GM12878 (cell line): ENCODE measurements around the gene ASH1L. TPM values are rescaled to one million over a fixed set of nuclear protein-coding genes. Genes with fewer than 3 reads are reported as not detected.

Experiments
- ATAC-seq: fragments of 200-7000 bp; cut with Tn5 transposase; 3 replicates; pipeline ENCODE4 v1.9.1; 2020; ENCODE audit warnings: mild to moderate bottlenecking, moderate library complexity
- BruUV-seq: library from RNA; stranded (reverse); fragments of 400-500 nt; replicated peaks from 2 replicates; lab custom pipeline; 2021; lab: Mats Ljungman, UMichigan
- CTCF ChIA-PET: fragments of 300-600 bp; sonication (Branson Sonifier 250); formaldehyde crosslinking; extraction: SDS; loops from one replicate; lab custom pipeline; 2021; ENCODE audit warnings: inconsistent platforms; lab: Yijun Ruan, JAX
- POLR2A ChIA-PET: fragments of 350-600 bp; formaldehyde crosslinking; extraction: SDS; loops from one replicate; lab custom pipeline; 2021; ENCODE audit warnings: inconsistent platforms; lab: Charles Lee
- RAD21 ChIA-PET: fragments of 300-600 bp; sonication (Branson Sonifier 250); formaldehyde crosslinking; loops from one replicate; lab custom pipeline; 2023; ENCODE audit warnings: antibody characterized with exemption; ENCODE audit not compliant: unreplicated experiment; lab: Charles Lee
- SMC1A ChIA-PET: fragments of 300-600 bp; sonication (Branson Sonifier 250); formaldehyde crosslinking; loops from one replicate; lab custom pipeline; 2023; ENCODE audit not compliant: unreplicated experiment, uncharacterized antibody; lab: Charles Lee
- DNase-seq: peaks from one replicate; pipeline ENCODE4 v3.0.0-alpha.2; 2011; ENCODE audit warnings: low read depth, low spot score
- FAIRE-seq: peaks from 3 replicates; lab custom pipeline; 2011; peaks lifted over from hg19 to GRCh38; lab: Jason Lieb, UNC
- H2AFZ ChIP-seq: 2 replicates; pipeline ENCODE4 v1.6.0; 2011; ENCODE audit warnings: low read depth, low read length, control low read depth; ENCODE audit not compliant: control insufficient read depth
- H3K27ac ChIP-seq: 2 replicates; pipeline ENCODE4 v1.5.1; 2011; ENCODE audit warnings: control low read depth; ENCODE audit not compliant: control insufficient read depth, insufficient read depth
- H3K27me3 ChIP-seq, 2 experiments: replicated peaks in 1 of 2; 2 replicates each; pipeline versions ENCODE4 v1.6.0 to v1.6.1; 2011; ENCODE audit warnings: low read length in 1 of 2; ENCODE audit not compliant: control insufficient read depth in 2 of 2, insufficient read depth in 2 of 2
- H3K36me3 ChIP-seq, 2 experiments: 2 replicates each; pipeline ENCODE4 v1.5.1; 2011; ENCODE audit warnings: low read length in 1 of 2; ENCODE audit not compliant: control insufficient read depth in 2 of 2, insufficient read depth in 2 of 2
- H3K4me1 ChIP-seq: 2 replicates; pipeline ENCODE4 v1.6.1; 2011; ENCODE audit warnings: mild to moderate bottlenecking, low read length, moderate library complexity, mixed read lengths; ENCODE audit not compliant: control insufficient read depth, insufficient read depth
- H3K4me2 ChIP-seq: 2 replicates; pipeline ENCODE4 v1.6.0; 2011; ENCODE audit warnings: control low read depth; ENCODE audit not compliant: control insufficient read depth, insufficient read depth
- H3K4me3 ChIP-seq: fragments of 200-600 bp; sonication (generic); 2 replicates; pipeline ENCODE4 v1.5.1; 2016
- H3K79me2 ChIP-seq: 2 replicates; pipeline ENCODE4 v1.6.0; 2011; ENCODE audit warnings: low read length; ENCODE audit not compliant: control insufficient read depth, insufficient read depth
- H3K9ac ChIP-seq: 2 replicates; pipeline ENCODE4 v1.8.0; 2011; ENCODE audit warnings: low read length, control low read depth, mixed read lengths; ENCODE audit not compliant: control insufficient read depth, insufficient read depth
- H3K9me3 ChIP-seq: replicated peaks from 3 replicates; pipeline ENCODE4 v1.5.1; 2011; ENCODE audit warnings: mild to moderate bottlenecking, low read length; ENCODE audit not compliant: control insufficient read depth, insufficient read depth
- H4K20me1 ChIP-seq: 2 replicates; pipeline ENCODE4 v1.6.0; 2011; ENCODE audit not compliant: control insufficient read depth, insufficient read depth
- ASH2L ChIP-seq: fragments of 300-600, 200-600 bp; sonication (generic); IDR thresholded peaks from 2 replicates; pipeline ENCODE4 v1.6.1; 2017; ENCODE audit warnings: low read depth, mild to moderate bottlenecking, borderline replicate concordance
- BACH1 ChIP-seq: fragments of 450-650 bp; IDR thresholded peaks from 2 replicates; pipeline ENCODE4 v1.6.1; 2017; ENCODE audit warnings: mild to moderate bottlenecking, borderline replicate concordance
- BCL11A ChIP-seq: IDR thresholded peaks from 2 replicates; pipeline ENCODE4 v1.6.1; 2011; ENCODE audit warnings: low read depth, low read length
- BMI1 ChIP-seq: fragments of 450-650 bp; IDR thresholded peaks from 2 replicates; pipeline ENCODE4 v1.6.1; 2016; ENCODE audit warnings: mild to moderate bottlenecking, moderate library complexity, borderline replicate concordance
- FOS ChIP-seq: IDR thresholded peaks from 3 replicates; pipeline ENCODE4 v1.6.1; 2011; ENCODE audit warnings: borderline replicate concordance; ENCODE audit not compliant: insufficient read length; ENCODE audit errors: extremely low read depth
- KDM1A ChIP-seq: fragments of 200-600 bp; sonication (generic); IDR thresholded peaks from 2 replicates; pipeline ENCODE4 v1.6.1; 2016; ENCODE audit warnings: borderline replicate concordance
- MYB ChIP-seq: fragments of 150-350 bp; IDR thresholded peaks from 2 replicates; pipeline ENCODE4 v1.6.1; 2014; ENCODE audit warnings: mild to moderate bottlenecking, low read depth, low read length, borderline replicate concordance
- NR2F1 ChIP-seq: fragments of 450-650 bp; conservative IDR thresholded peaks from 2 replicates; pipeline ENCODE4 v1.6.1; 2017; ENCODE audit warnings: mild to moderate bottlenecking
- POLR2A ChIP-seq: IDR thresholded peaks from 2 replicates; pipeline ENCODE4 v1.6.1; 2011; ENCODE audit warnings: low read depth, mild to moderate bottlenecking, low read length
- RELA ChIP-seq: fragments of 450-650 bp; IDR thresholded peaks from 2 replicates; pipeline ENCODE4 v1.8.0; 2014; ENCODE audit warnings: borderline replicate concordance; ENCODE audit not compliant: partially characterized antibody
- SIN3A ChIP-seq: IDR thresholded peaks from 2 replicates; pipeline ENCODE4 v1.6.1; 2012; ENCODE audit warnings: low read depth, low read length, improper control_type of control experiment
- TCF12 ChIP-seq: IDR thresholded peaks from 2 replicates; pipeline ENCODE4 v1.6.1; 2011; ENCODE audit warnings: low read depth, mild to moderate bottlenecking, low read length
- TCF7 ChIP-seq: IDR thresholded peaks from 2 replicates; pipeline ENCODE4 v1.6.1; 2014; ENCODE audit warnings: antibody characterized with exemption, borderline replicate concordance
- WGBS: methylation state at CpG from one replicate; pipeline ENCODE4 v1.1.6; 2016; ENCODE audit warnings: low lambda C conversion rate; ENCODE audit not compliant: insufficient replicate concordance, insufficient coverage; ENCODE audit errors: missing lambda C conversion rate; 5-methylcytosine and 5-hydroxymethylcytosine counted together
- in situ Hi-C: fragments of 300-500 bp; cut with MboI; formaldehyde crosslinking; loops from 9 replicates; pipeline ENCODE4 v1.14.3; 2018; ENCODE audit warnings: mixed read lengths
- intact Hi-C: fragments of 100-400 bp; cut with micrococcal nuclease; formaldehyde crosslinking; loops from one replicate; pipeline ENCODE4 v1.14.2; 2022; ENCODE audit not compliant: unreplicated experiment
- polyA plus RNA-seq, 11 experiments: library from polyadenylated mRNA; depleted of rRNA in 4 of 11; unstranded in 6 of 11; stranded (reverse) in 5 of 11; fragments of >200 nt; fragmentation: Nextera tagmentation in 4 of 11; fragmentation: Illumina TruSeq in 1 of 11; extraction: Ambion mirVana in 4 of 11; extraction: Trizol in 1 of 11; gene quantifications; 1 replicate in 1 of 11; 2 replicates in 10 of 11; pipeline versions ENCODE4 v1.2.1 to v1.2.3, GENCODE V29; 2011 to 2016; ENCODE audit warnings: inconsistent platforms in 2 of 11, missing spikeins in 2 of 11, low read depth in 1 of 11
- total RNA-seq, 4 experiments: library from RNA; depleted of rRNA in 3 of 4; stranded (reverse); fragments of >200 nt in 3 of 4; fragmentation: Illumina TruSeq in 1 of 4; extraction: Trizol in 1 of 4; gene quantifications; 2 replicates each; pipeline versions ENCODE4 v1.2.1 to v1.2.3, GENCODE V29; 2013 to 2021
- TF ChIP-seq, protein P1 (sequence below): IDR thresholded peaks from 2 replicates; pipeline ENCODE4 v1.6.1; 2011; ENCODE audit warnings: borderline replicate concordance, low read depth, mild to moderate bottlenecking, moderate library complexity, mixed read lengths, low read length; ENCODE audit not compliant: insufficient read depth; ENCODE audit errors: extremely low read length
- TF ChIP-seq, protein P2 (sequence below): fragments of 450-650 bp; IDR thresholded peaks from 2 replicates; pipeline ENCODE4 v1.6.1; 2016; ENCODE audit warnings: mild to moderate bottlenecking
- TF ChIP-seq, protein P3 (sequence below): IDR thresholded peaks from 2 replicates; pipeline ENCODE4 v1.6.1; 2012; ENCODE audit warnings: low read length, inconsistent platforms
- TF ChIP-seq, protein P4 (sequence below): fragments of 150-350 bp; IDR thresholded peaks from 2 replicates; pipeline ENCODE4 v1.6.1; 2016; ENCODE audit warnings: low read depth, low read length

Gene ASH1L
- total and polyA plus RNA-seq, 10 of the 15 experiments (the other 5 are each of a cell fraction or from before 2014, with no cell fraction given) = 1.7 to 23.9 (median 16.6) TPM

DNA sequence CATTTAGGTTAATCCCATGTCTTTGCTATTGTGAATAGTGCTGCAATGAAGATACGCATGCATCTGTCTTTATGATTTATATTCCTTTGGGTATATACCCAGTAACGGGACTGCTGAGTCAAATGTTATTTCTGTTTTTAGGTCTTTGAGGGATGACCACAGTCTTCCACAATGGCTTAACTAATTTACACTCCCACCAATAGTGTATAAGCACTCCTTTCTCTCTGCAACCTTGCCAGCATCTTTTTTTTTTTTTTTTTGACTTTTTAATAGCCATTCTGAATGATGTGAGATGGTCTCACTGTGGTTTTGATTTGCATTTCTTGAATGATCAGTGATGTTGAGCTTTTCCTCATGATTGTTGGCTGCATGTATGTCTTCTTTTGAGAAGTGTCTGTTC lies 33.5 kb downstream of the ASH1L start (continued):
- TF ChIP-seq, protein P1, sequence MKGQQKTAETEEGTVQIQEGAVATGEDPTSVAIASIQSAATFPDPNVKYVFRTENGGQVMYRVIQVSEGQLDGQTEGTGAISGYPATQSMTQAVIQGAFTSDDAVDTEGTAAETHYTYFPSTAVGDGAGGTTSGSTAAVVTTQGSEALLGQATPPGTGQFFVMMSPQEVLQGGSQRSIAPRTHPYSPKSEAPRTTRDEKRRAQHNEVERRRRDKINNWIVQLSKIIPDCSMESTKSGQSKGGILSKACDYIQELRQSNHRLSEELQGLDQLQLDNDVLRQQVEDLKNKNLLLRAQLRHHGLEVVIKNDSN = no peak
- TF ChIP-seq POLR2A = no peak

DNA sequence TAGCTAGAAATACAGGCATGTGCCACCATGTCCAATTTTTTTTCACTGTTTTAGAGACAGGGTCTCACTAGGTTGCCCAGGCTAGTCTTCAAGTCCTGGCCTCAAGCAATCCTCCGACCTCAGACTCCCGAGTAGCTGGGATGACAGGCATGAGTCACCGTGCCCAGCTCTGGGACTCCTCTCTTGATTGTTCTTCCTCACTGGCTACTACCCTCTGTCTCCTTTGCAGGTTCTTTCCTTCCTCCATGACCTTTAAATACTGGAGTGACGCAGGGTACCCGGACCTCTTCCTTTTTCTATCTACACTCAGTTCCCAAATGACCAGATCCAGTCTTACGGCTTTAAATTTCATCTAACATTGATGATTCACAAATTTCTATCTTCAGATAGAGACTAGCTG lies 34.9 kb downstream of the ASH1L start:
- ChIA-PET POLR2A (interaction anchor here (0.5 to 3.9 kb wide), 16 partner anchors 8 to 1082 kb away, joined by 3 to 22 read pairs (median 4); no protein-coding TSS in a partner anchor), SMC1A (interaction anchor here (0.7 to 4.5 kb wide), 11 partner anchors 9 to 120 kb away, joined by 3 to 44 read pairs (median 4); no protein-coding TSS in a partner anchor), CTCF (interaction anchor here (0.6 to 3.2 kb wide), 6 partner anchors 9 to 277 kb away, joined by 3 to 12 read pairs (median 6); no protein-coding TSS in a partner anchor), RAD21 (interaction anchor here (0.7 to 4.6 kb wide), 5 partner anchors 10 to 28 kb away, joined by 3 to 41 read pairs (median 4); no protein-coding TSS in a partner anchor)
- Histone ChIP-seq H3K79me2 (peaks cover 86% of the 10 kb centered on the region), H3K36me3 (no peaks in the 10 kb centered on the region; a peak in 3 of 4 replicates), H3K27ac (no peak overlapping the region), H3K4me2 (no peak overlapping the region), H3K27me3 (no peaks in the 10 kb centered on the region), H3K9ac (no peak overlapping the region), H3K9me3 (no peaks in the 10 kb centered on the region), H2AFZ (no peak overlapping the region), H3K4me1 (peaks cover 27% of the 10 kb centered on the region), H4K20me1 (no peaks in the 10 kb centered on the region), H3K4me3 (no peak overlapping the region)
- no peak for DNase-seq
- in situ Hi-C loops (no loop called here), intact Hi-C loops (loop anchor here (2.0 kb wide), 1 partner anchor 35 kb away; the partner anchor contains the start of gene ASH1L)
- no peak for ATAC-seq
- WGBS = 98% methylated on average over 6 of the region's 6 CpGs
- no peak for FAIRE-seq
- BruUV-seq = no TSS peak
- TF ChIP-seq FOS (no peak), BCL11A (no peak), SIN3A (no peak), MYB (no peak), TCF12 (no peak), BACH1 (no peak), KDM1A (no peak), TCF7 (no peak), NR2F1 (no peak), RELA (no peak), BMI1 (no peak), ASH2L (no peak)
- TF ChIP-seq, protein P2, sequence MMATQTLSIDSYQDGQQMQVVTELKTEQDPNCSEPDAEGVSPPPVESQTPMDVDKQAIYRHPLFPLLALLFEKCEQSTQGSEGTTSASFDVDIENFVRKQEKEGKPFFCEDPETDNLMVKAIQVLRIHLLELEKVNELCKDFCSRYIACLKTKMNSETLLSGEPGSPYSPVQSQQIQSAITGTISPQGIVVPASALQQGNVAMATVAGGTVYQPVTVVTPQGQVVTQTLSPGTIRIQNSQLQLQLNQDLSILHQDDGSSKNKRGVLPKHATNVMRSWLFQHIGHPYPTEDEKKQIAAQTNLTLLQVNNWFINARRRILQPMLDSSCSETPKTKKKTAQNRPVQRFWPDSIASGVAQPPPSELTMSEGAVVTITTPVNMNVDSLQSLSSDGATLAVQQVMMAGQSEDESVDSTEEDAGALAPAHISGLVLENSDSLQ = no peak
- TF ChIP-seq, protein P3, sequence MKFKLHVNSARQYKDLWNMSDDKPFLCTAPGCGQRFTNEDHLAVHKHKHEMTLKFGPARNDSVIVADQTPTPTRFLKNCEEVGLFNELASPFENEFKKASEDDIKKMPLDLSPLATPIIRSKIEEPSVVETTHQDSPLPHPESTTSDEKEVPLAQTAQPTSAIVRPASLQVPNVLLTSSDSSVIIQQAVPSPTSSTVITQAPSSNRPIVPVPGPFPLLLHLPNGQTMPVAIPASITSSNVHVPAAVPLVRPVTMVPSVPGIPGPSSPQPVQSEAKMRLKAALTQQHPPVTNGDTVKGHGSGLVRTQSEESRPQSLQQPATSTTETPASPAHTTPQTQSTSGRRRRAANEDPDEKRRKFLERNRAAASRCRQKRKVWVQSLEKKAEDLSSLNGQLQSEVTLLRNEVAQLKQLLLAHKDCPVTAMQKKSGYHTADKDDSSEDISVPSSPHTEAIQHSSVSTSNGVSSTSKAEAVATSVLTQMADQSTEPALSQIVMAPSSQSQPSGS = no peak
- TF ChIP-seq, protein P4, sequence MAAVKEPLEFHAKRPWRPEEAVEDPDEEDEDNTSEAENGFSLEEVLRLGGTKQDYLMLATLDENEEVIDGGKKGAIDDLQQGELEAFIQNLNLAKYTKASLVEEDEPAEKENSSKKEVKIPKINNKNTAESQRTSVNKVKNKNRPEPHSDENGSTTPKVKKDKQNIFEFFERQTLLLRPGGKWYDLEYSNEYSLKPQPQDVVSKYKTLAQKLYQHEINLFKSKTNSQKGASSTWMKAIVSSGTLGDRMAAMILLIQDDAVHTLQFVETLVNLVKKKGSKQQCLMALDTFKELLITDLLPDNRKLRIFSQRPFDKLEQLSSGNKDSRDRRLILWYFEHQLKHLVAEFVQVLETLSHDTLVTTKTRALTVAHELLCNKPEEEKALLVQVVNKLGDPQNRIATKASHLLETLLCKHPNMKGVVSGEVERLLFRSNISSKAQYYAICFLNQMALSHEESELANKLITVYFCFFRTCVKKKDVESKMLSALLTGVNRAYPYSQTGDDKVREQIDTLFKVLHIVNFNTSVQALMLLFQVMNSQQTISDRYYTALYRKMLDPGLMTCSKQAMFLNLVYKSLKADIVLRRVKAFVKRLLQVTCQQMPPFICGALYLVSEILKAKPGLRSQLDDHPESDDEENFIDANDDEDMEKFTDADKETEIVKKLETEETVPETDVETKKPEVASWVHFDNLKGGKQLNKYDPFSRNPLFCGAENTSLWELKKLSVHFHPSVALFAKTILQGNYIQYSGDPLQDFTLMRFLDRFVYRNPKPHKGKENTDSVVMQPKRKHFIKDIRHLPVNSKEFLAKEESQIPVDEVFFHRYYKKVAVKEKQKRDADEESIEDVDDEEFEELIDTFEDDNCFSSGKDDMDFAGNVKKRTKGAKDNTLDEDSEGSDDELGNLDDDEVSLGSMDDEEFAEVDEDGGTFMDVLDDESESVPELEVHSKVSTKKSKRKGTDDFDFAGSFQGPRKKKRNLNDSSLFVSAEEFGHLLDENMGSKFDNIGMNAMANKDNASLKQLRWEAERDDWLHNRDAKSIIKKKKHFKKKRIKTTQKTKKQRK = no peak
